Neutrophil (primary cell): ENCODE data around the gene ZNF358.

ENCODE experiments used
- H3K27ac ChIP-seq: fragments of 200-600 bp; sonication (generic); 2 replicates; pipeline ENCODE4 v1.5.1; 2016; ENCODE audit warnings: mild to moderate bottlenecking, moderate library complexity
- H3K27me3 ChIP-seq: fragments of 200-600 bp; sonication (generic); 2 replicates; pipeline ENCODE4 v1.6.0; 2016; ENCODE audit warnings: mild to moderate bottlenecking
- H3K36me3 ChIP-seq: fragments of 200-600 bp; sonication (generic); 2 replicates; pipeline ENCODE4 v1.5.1; 2017
- H3K4me1 ChIP-seq, 2 experiments: fragments of 200-600 bp in 1 of 2; sonication (generic) in 1 of 2; 1 replicate in 1 of 2; 2 replicates in 1 of 2; pipeline versions ENCODE4 v1.5.1 to v1.6.1; 2013 to 2016; ENCODE audit warnings: low read depth in 1 of 2, low read length in 1 of 2, mild to moderate bottlenecking in 1 of 2, moderate library complexity in 1 of 2; ENCODE audit not compliant: control insufficient read depth in 1 of 2, insufficient read depth in 1 of 2
- H3K4me3 ChIP-seq, 2 experiments: fragments of 200-600 bp in 1 of 2; sonication (generic) in 1 of 2; 1 replicate in 1 of 2; 2 replicates in 1 of 2; pipeline ENCODE4 v1.5.1; 2013 to 2016; ENCODE audit warnings: low read depth in 1 of 2, low read length in 1 of 2, mild to moderate bottlenecking in 1 of 2, moderate library complexity in 1 of 2
- H3K9me3 ChIP-seq: fragments of 200-600 bp; sonication (generic); 2 replicates; pipeline ENCODE4 v1.5.1; 2016
- TF ChIP-seq, protein P1 (sequence below): fragments of 200-600 bp; sonication (generic); IDR thresholded peaks from 2 replicates; pipeline ENCODE4 v1.5.1; 2016; ENCODE audit warnings: antibody characterized with exemption

The ZNF358 gene

DNA sequence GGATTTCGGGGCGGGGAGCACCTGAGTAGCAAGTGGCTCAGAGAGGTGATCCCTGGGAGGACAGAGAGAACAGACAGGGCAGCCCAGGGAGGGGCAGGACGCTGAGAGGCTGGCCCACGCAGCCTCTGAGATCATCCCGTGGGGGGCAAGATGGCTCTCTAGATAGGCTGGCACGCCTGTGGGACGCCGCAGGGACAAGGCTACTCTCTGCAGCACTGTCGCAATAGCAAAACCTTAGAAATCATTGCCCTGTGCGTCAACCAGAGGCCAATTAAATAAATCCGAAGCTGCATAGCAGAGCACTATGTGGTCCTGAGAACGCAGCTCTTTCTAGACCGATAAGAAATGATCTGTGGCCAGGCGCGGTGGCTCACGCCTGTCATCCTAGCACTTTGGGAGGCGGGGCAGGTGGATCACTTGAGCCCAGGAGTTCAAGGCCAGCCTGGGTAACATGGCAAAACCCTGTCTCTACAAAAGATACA lies 32.1 kb upstream of the ZNF358 start:
- Histone ChIP-seq H3K4me1 (peaks cover 8 to 16% of the 10 kb centered on the region in 2 experiments), H3K27ac (no peak overlapping the region), H3K27me3 (peaks cover 17% of the 10 kb centered on the region), H3K9me3 (no peaks in the 10 kb centered on the region), H3K36me3 (no peaks in the 10 kb centered on the region), H3K4me3 (no peak overlapping the region)
- TF ChIP-seq, protein P1, sequence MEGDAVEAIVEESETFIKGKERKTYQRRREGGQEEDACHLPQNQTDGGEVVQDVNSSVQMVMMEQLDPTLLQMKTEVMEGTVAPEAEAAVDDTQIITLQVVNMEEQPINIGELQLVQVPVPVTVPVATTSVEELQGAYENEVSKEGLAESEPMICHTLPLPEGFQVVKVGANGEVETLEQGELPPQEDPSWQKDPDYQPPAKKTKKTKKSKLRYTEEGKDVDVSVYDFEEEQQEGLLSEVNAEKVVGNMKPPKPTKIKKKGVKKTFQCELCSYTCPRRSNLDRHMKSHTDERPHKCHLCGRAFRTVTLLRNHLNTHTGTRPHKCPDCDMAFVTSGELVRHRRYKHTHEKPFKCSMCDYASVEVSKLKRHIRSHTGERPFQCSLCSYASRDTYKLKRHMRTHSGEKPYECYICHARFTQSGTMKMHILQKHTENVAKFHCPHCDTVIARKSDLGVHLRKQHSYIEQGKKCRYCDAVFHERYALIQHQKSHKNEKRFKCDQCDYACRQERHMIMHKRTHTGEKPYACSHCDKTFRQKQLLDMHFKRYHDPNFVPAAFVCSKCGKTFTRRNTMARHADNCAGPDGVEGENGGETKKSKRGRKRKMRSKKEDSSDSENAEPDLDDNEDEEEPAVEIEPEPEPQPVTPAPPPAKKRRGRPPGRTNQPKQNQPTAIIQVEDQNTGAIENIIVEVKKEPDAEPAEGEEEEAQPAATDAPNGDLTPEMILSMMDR, result no peak

DNA sequence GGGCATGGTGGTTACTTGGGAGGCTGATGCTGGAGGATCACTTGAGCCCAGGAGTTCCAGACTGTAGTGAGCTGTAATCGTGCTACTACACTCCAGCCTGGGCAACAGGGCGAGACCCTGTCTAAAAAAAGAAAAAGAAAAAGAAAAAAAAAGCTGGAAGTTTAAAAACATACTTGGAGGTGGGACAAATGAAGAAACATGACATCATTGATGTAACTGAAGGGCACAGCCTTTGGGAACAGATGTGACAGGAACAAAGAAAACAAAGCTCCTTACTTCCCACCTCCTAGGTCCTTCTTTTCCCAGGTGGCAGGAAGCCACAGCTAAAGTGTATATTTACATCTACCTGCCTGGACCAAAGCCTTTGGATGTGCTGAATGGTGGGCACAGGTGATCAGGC lies 29.0 kb upstream of the ZNF358 start:
- Histone ChIP-seq H3K27ac (no peak overlapping the region), H3K9me3 (no peaks in the 10 kb centered on the region), H3K4me3 (no peak overlapping the region), H3K4me1 (peaks cover 37 to 43% of the 10 kb centered on the region in 2 experiments), H3K27me3 (peaks cover 17% of the 10 kb centered on the region), H3K36me3 (no peaks in the 10 kb centered on the region)
- TF ChIP-seq, protein P1, result no peak

DNA sequence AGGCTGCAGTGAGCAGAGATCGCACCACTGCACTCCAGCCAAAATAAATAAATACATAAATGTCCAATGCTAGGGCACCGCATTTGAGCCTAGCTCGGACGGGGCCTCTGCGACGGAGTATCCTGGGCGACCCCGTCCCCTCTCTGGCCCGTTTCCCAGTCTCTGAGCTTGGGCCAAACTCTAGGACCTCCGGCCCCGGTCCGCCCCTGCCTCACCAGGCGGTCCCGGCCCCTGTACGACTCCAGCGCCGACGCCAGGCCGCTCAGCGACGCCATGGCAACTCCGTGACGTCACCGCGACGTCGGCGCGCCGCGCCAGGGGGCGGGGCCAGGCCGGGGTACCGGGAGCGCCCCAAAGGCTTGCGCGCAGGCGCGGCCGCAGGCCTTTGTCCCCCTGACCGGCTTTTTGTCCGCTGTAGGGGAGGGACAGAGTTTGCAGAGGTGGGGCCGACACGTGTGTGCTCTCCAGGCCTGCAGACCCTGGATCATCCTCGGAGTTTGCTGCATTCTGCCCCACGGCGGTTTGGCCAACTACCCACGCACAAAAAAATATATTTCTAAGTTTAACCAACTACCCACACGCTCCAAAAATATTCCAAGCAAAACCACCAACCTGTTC lies 27.1 kb upstream of the ZNF358 start, which contains the start of gene PEX11G:
Gene PEX11G, minus strand, starts transcription at position 300 of the 618 bp plus-strand sequence. Its CDS starts 25 bp downstream, at position 275.
- Histone ChIP-seq H3K4me3 (peak within 1 kb of the TSS; percentile 64 to 68), H3K27me3 (peaks cover 2% of the 10 kb centered on the region), H3K36me3 (no peaks in the 10 kb centered on the region), H3K9me3 (no peaks in the 10 kb centered on the region), H3K27ac (peak within 1 kb of the TSS; percentile 85), H3K4me1 (peaks cover 45 to 49% of the 10 kb centered on the region in 2 experiments)
- TF ChIP-seq, protein P1, result peak; percentile 56

DNA sequence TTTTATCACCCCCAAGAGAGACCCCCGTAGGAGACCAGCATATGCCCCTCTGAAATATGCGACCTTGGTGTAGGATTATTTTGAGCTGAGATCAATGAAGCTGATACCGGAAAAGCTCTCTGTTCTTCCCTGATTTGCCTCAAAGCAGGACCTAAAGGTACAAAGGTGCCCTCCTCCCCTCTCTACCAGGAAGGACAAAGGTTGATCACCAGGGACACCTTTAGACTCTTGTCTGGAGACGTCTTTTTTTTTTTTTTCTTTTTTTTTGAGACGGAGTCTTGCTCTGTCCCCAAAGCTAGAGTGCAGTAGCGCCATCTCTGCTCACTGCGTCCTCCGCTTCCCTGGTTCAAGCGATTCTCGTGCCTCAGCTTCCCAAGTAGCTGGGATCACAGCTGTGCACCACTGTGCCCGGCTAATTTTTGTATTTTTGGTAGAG lies 26.3 kb upstream of the ZNF358 start:
- TF ChIP-seq, protein P1, result no peak
- Histone ChIP-seq H3K4me1 (peaks cover 52 to 53% of the 10 kb centered on the region in 2 experiments), H3K9me3 (no peaks in the 10 kb centered on the region), H3K4me3 (peak overlapping the region in 1 of 2 experiments; percentile 64), H3K27me3 (no peaks in the 10 kb centered on the region), H3K36me3 (no peaks in the 10 kb centered on the region), H3K27ac (peak overlapping the region; percentile 85)

DNA sequence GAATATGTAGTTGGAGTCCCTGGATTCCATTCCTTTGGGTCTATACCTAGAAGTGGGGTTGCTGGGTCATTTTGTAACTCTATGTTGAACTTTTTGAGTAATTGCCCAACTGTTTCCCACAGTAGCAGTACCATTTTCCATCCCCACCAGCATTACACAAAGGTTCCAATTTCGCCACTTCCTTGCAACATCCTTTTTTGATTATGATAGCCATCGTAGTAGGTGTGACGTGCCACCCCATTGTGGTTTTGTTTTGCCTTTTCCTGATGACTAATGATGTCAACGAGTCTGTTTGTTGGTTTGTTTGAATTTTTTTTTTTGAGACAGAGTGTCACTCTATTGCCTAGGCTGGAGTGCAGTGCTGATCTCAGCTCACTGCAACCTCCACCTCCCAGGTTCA lies 23.8 kb upstream of the ZNF358 start:
- Histone ChIP-seq H3K36me3 (no peaks in the 10 kb centered on the region), H3K27me3 (peaks cover 12% of the 10 kb centered on the region), H3K4me1 (peaks cover 54% of the 10 kb centered on the region in 2 experiments), H3K4me3 (peak overlapping the region; percentile 30 to 35), H3K27ac (peak overlapping the region; percentile 96), H3K9me3 (no peaks in the 10 kb centered on the region)
- TF ChIP-seq, protein P1, result peak; percentile 2
